ENCODE results near the gene CREB3L2. TPM values are rescaled to one million over a fixed set of nuclear protein-coding genes. Genes with fewer than 3 reads are reported as not detected.
"Not testable (repeated sequence)": the region's sequence is repeated elsewhere in the genome, so short reads cannot be mapped to it uniquely, and the experiment has no call there.

The CREB3L2 gene
- total and polyA plus RNA-seq, 4 donors = 7.4 to 89.1 (median 44.0) TPM

DNA sequence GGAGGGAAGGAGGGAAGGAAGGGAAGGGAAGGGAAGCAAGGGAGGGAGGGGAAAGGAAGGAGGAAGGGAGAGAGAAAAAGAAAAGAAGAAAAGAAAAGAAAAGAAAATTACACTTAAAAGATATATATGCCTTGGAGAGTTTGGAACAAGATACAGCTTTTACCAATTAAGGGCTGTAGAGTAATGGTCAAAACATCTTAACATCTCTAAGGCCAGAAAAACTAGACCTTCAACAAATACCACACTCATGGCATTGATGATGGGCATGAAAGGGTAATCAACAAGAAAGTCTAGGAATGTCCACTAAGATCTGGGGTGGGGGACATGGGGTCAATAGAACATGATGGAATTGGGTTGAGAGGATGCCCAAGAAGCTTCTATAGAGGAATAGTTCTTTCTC, 74.5 kb downstream of the CREB3L2 start:
- Histone ChIP-seq H3K9me3 (ENCODE audit: control insufficient read depth in 4 of 4, insufficient read depth in 3 of 4, low read length in 3 of 4) (no peaks in the 10 kb centered on the region), H3K27ac (ENCODE audit: low read depth in 1 of 2, low read length in 1 of 2) (no peak overlapping the region), H3K9ac (ENCODE audit: insufficient read depth in 1 of 2, low read length in 2 of 2) (no peak overlapping the region), H3K36me3 (ENCODE audit: control insufficient read depth in 4 of 4, insufficient read depth in 4 of 4, low read length in 4 of 4) (peaks cover 4 to 10% (median 9%) of the 10 kb centered on the region in 4 donors), H3K27me3 (ENCODE audit: control insufficient read depth in 3 of 3, insufficient read depth in 3 of 3, low read length in 2 of 3) (no peaks in the 10 kb centered on the region), H3K4me1 (ENCODE audit: control insufficient read depth in 5 of 5, insufficient read depth in 5 of 5, low read length in 5 of 5) (peaks cover 0 to 5% (median 0%) of the 10 kb centered on the region in 5 donors), H3K4me3 (no peak overlapping the region)
- ATAC-seq (ENCODE audit: insufficient read depth, low FRiP score) (no peak), DNase-seq (no peak)
- TF ChIP-seq, protein P1, sequence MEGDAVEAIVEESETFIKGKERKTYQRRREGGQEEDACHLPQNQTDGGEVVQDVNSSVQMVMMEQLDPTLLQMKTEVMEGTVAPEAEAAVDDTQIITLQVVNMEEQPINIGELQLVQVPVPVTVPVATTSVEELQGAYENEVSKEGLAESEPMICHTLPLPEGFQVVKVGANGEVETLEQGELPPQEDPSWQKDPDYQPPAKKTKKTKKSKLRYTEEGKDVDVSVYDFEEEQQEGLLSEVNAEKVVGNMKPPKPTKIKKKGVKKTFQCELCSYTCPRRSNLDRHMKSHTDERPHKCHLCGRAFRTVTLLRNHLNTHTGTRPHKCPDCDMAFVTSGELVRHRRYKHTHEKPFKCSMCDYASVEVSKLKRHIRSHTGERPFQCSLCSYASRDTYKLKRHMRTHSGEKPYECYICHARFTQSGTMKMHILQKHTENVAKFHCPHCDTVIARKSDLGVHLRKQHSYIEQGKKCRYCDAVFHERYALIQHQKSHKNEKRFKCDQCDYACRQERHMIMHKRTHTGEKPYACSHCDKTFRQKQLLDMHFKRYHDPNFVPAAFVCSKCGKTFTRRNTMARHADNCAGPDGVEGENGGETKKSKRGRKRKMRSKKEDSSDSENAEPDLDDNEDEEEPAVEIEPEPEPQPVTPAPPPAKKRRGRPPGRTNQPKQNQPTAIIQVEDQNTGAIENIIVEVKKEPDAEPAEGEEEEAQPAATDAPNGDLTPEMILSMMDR (IDR thresholded peaks at IDR 0.05; ENCODE audit: control extremely low read depth, extremely low read depth) = no peak

DNA sequence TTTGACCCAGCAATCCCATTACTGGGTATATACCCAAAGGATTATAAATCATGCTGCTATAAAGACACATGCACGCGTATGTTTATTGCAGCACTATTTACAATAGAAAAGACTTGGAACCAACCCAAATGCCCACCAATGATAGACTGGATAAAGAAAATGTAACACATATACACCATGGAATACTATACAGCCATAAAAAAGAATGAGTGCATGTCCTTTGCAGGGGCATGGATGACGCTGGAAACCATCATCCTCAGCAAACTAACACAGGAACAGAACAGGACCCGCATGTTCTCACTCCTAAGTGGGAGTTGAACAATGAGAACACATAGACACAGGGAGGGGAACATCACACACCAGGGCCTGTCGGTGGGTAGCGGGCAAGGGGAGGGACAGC, 75.7 kb downstream of the CREB3L2 start:
- H3K36me3 ChIP-seq (ENCODE audit: control insufficient read depth in 4 of 4, insufficient read depth in 4 of 4, low read length in 4 of 4); H3K4me3 ChIP-seq; H3K9me3 ChIP-seq (ENCODE audit: control insufficient read depth in 4 of 4, insufficient read depth in 3 of 4, low read length in 3 of 4); H3K9ac ChIP-seq (ENCODE audit: insufficient read depth in 1 of 2, low read length in 2 of 2); H3K4me1 ChIP-seq (ENCODE audit: control insufficient read depth in 5 of 5, insufficient read depth in 5 of 5, low read length in 5 of 5); ATAC-seq (ENCODE audit: insufficient read depth, low FRiP score); DNase-seq; H3K27ac ChIP-seq (ENCODE audit: low read depth in 1 of 2, low read length in 1 of 2); H3K27me3 ChIP-seq (ENCODE audit: control insufficient read depth in 3 of 3, insufficient read depth in 3 of 3, low read length in 2 of 3): not testable (repeated sequence)
- 96 to 98% methylated on average over 6 of the region's 6 CpGs for WGBS, 2 donors

DNA sequence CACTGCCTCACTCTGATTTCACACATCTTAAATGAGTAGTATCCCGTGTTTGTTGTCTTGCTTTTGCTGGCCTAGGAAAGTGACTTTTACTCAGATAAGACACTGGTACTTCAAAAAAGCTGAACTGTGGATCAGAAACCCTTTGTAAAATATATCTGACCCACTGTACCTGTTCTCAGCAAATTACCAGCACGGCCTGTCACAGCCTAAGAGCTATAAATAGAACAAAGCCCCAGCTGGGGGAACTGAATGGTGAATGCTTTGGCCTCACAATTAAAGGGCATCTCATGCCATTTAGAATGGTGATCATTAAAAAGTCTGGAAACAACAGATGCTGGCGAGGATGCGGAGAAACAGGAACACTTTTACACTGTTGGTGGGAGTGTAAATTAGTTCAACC, 76.1 kb downstream of the CREB3L2 start:
- 82 to 94% methylated on average over 4 of the region's 4 CpGs for WGBS, 2 donors

DNA sequence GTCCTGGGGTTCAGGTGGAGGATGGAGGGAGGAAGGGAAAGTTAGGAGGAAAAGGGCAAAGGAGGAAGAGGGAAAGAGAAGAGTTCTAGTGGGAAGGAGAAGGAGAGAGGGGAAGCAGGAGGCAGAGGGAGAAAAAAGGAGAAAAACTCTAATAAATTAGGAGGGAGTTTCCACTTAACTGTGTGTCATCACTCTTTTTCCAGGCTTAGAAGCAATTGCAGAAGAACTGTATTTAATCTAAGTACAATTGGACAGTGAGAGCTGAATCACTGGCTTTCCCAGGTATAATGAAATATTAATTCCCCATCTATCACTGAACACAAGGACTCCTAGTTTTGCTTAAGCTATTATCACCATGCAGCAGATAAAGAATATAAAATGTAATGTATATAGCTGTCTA, 76.8 kb downstream of the CREB3L2 start:
- no peak overlapping the region for H3K27ac ChIP-seq (ENCODE audit: low read depth in 1 of 2, low read length in 1 of 2)
- ATAC-seq (ENCODE audit: insufficient read depth, low FRiP score) = no peak
- H3K9me3 ChIP-seq (ENCODE audit: control insufficient read depth in 4 of 4, insufficient read depth in 3 of 4, low read length in 3 of 4) = no peaks in the 10 kb centered on the region
- no peaks in the 10 kb centered on the region for H3K27me3 ChIP-seq (ENCODE audit: control insufficient read depth in 3 of 3, insufficient read depth in 3 of 3, low read length in 2 of 3)
- TF ChIP-seq, protein P1 (IDR thresholded peaks at IDR 0.05; ENCODE audit: control extremely low read depth, extremely low read depth) = no peak
- DNase-seq = no peak
- peaks cover 4 to 10% (median 9%) of the 10 kb centered on the region in 4 donors for H3K36me3 ChIP-seq (ENCODE audit: control insufficient read depth in 4 of 4, insufficient read depth in 4 of 4, low read length in 4 of 4)
- peaks cover 0 to 9% (median under 1%) of the 10 kb centered on the region in 5 donors for H3K4me1 ChIP-seq (ENCODE audit: control insufficient read depth in 5 of 5, insufficient read depth in 5 of 5, low read length in 5 of 5)
- H3K9ac ChIP-seq (ENCODE audit: insufficient read depth in 1 of 2, low read length in 2 of 2) = no peak overlapping the region
- H3K4me3 ChIP-seq = no peak overlapping the region

More for the DNA sequence above, 76.1 kb downstream of the CREB3L2 start:
- peaks cover 4 to 10% (median 9%) of the 10 kb centered on the region in 4 donors for H3K36me3 ChIP-seq (ENCODE audit: control insufficient read depth in 4 of 4, insufficient read depth in 4 of 4, low read length in 4 of 4)
- DNase-seq = no peak
- no peak for ATAC-seq (ENCODE audit: insufficient read depth, low FRiP score)
- no peak overlapping the region for H3K4me3 ChIP-seq
- H3K4me1 ChIP-seq (ENCODE audit: control insufficient read depth in 5 of 5, insufficient read depth in 5 of 5, low read length in 5 of 5) = peaks cover 0 to 4% (median 2%) of the 10 kb centered on the region in 5 donors
- no peak overlapping the region for H3K27ac ChIP-seq (ENCODE audit: low read depth in 1 of 2, low read length in 1 of 2)
- TF ChIP-seq, protein P1 (IDR thresholded peaks at IDR 0.05; ENCODE audit: control extremely low read depth, extremely low read depth) = no peak
- no peaks in the 10 kb centered on the region for H3K9me3 ChIP-seq (ENCODE audit: control insufficient read depth in 4 of 4, insufficient read depth in 3 of 4, low read length in 3 of 4)
- no peak overlapping the region for H3K9ac ChIP-seq (ENCODE audit: insufficient read depth in 1 of 2, low read length in 2 of 2)
- no peaks in the 10 kb centered on the region for H3K27me3 ChIP-seq (ENCODE audit: control insufficient read depth in 3 of 3, insufficient read depth in 3 of 3, low read length in 2 of 3)
